ENCODE data around the gene TNFSF18. TPM values are rescaled to one million over a fixed set of nuclear protein-coding genes. Genes with fewer than 3 reads are reported as not detected.

TNFSF18 gene
- total and polyA plus RNA-seq, 4 donors, result 0.04 to 1.2 (median 0.06) TPM; not detected in 1

DNA sequence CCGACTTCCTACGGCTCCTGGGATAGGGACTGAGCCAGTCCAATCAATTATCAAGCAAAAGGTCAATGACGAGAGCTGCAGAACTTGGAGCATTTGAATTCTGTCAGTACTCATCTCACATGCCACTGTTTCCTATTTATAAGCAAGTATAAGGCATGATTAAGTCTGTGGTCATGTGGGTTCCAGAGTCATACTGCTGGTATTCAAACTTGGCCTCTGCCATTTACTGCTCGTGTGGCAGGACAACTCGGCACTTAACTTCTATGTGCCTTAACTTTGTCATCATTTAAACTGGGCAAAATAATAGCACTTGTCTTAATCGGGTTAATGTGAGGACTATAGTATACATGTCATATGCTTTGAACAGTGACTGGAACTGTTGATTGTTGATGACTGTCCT is 44.9 kb upstream of the TNFSF18 start:
- 81 to 85% methylated on average over 6 of the region's 6 CpGs for WGBS, 2 donors
- Histone ChIP-seq H3K9me3 (ENCODE audit: control insufficient read depth in 4 of 4, insufficient read depth in 3 of 4, low read length in 3 of 4) (no peaks in the 10 kb centered on the region), H3K4me3 (no peak overlapping the region), H3K36me3 (ENCODE audit: control insufficient read depth in 4 of 4, insufficient read depth in 4 of 4, low read length in 4 of 4) (no peaks in the 10 kb centered on the region), H3K9ac (ENCODE audit: insufficient read depth in 1 of 2, low read length in 2 of 2) (no peak overlapping the region), H3K27me3 (ENCODE audit: control insufficient read depth in 3 of 3, insufficient read depth in 3 of 3, low read length in 2 of 3) (no peaks in the 10 kb centered on the region), H3K27ac (ENCODE audit: low read depth in 1 of 2, low read length in 1 of 2) (no peak overlapping the region), H3K4me1 (ENCODE audit: control insufficient read depth in 5 of 5, insufficient read depth in 5 of 5, low read length in 5 of 5) (no peaks in the 10 kb centered on the region)
- DNase-seq (no peak), ATAC-seq (ENCODE audit: insufficient read depth, low FRiP score) (no peak)
- TF ChIP-seq, protein P1, sequence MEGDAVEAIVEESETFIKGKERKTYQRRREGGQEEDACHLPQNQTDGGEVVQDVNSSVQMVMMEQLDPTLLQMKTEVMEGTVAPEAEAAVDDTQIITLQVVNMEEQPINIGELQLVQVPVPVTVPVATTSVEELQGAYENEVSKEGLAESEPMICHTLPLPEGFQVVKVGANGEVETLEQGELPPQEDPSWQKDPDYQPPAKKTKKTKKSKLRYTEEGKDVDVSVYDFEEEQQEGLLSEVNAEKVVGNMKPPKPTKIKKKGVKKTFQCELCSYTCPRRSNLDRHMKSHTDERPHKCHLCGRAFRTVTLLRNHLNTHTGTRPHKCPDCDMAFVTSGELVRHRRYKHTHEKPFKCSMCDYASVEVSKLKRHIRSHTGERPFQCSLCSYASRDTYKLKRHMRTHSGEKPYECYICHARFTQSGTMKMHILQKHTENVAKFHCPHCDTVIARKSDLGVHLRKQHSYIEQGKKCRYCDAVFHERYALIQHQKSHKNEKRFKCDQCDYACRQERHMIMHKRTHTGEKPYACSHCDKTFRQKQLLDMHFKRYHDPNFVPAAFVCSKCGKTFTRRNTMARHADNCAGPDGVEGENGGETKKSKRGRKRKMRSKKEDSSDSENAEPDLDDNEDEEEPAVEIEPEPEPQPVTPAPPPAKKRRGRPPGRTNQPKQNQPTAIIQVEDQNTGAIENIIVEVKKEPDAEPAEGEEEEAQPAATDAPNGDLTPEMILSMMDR (IDR thresholded peaks at IDR 0.05; ENCODE audit: control extremely low read depth, extremely low read depth), result no peak

DNA sequence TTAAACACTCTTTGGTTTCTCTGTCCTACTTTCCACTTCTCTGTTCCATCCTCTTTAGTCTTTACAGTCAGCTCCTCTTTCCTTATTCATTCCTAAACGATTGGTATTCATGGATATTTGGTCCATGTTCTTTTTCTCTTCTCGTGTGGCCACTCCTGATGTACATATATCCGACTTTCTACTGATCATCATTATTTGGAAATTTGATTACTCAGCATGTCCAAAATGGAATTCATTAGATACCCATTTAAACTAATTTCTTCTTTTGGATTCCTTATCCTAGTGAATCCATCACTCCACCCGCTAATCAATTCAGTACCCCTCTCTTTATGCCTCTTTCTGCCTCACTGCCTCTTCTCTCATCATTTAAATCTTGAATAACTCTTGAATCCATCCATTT is 43.8 kb upstream of the TNFSF18 start:
- Histone ChIP-seq H3K4me3 (no peak overlapping the region), H3K9me3 (ENCODE audit: control insufficient read depth in 4 of 4, insufficient read depth in 3 of 4, low read length in 3 of 4) (no peaks in the 10 kb centered on the region), H3K27me3 (ENCODE audit: control insufficient read depth in 3 of 3, insufficient read depth in 3 of 3, low read length in 2 of 3) (no peaks in the 10 kb centered on the region), H3K27ac (ENCODE audit: low read depth in 1 of 2, low read length in 1 of 2) (no peak overlapping the region), H3K4me1 (ENCODE audit: control insufficient read depth in 5 of 5, insufficient read depth in 5 of 5, low read length in 5 of 5) (no peaks in the 10 kb centered on the region), H3K9ac (ENCODE audit: insufficient read depth in 1 of 2, low read length in 2 of 2) (no peak overlapping the region), H3K36me3 (ENCODE audit: control insufficient read depth in 4 of 4, insufficient read depth in 4 of 4, low read length in 4 of 4) (no peaks in the 10 kb centered on the region)
- ATAC-seq (ENCODE audit: insufficient read depth, low FRiP score), result no peak
- no peak for DNase-seq
- TF ChIP-seq, protein P1 (IDR thresholded peaks at IDR 0.05; ENCODE audit: control extremely low read depth, extremely low read depth), result no peak
- WGBS, 2 donors, result 94% methylated on average over 4 of the region's 4 CpGs

DNA sequence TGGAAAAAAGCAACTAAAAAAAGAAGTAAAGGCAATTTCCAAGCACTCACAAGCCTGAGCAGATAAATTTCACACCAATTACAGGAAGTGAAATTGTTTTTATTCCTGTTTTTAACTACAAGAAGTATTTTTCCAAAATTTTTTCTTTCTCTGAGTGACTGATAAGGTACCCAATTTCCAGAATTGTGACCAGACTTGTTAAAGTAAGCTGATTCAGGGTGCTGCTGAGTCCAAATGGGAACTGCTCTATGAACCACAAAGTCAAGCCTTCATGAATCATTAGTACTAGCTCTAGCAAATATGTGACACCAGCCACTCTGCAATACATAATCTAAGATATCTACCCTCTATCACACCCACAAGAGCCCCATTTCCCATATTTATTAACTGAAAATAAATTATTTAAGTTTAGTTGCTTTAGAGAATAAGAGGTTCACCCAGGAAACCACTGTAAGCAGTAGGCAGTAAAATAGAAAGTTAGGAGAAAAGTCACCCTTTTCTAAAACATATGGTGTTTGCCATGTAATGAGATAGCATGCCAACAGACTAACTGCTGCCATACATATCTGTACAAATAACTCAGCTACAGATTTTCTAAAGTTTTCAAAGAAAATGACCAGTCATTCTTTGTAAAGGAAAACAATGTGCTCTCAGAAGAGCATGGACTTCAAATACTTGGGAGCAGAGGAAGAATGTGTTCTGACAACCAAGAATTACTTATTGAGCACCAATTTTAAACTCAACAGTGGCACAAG is 43.1 kb upstream of the TNFSF18 start:
- no peak for ATAC-seq (ENCODE audit: insufficient read depth, low FRiP score)

More for the DNA sequence above, 43.1 kb upstream of the TNFSF18 start:
- Histone ChIP-seq H3K4me1 (ENCODE audit: control insufficient read depth in 5 of 5, insufficient read depth in 5 of 5, low read length in 5 of 5) (no peaks in the 10 kb centered on the region), H3K36me3 (ENCODE audit: control insufficient read depth in 4 of 4, insufficient read depth in 4 of 4, low read length in 4 of 4) (no peaks in the 10 kb centered on the region), H3K4me3 (no peak overlapping the region), H3K9ac (ENCODE audit: insufficient read depth in 1 of 2, low read length in 2 of 2) (no peak overlapping the region), H3K9me3 (ENCODE audit: control insufficient read depth in 4 of 4, insufficient read depth in 3 of 4, low read length in 3 of 4) (no peaks in the 10 kb centered on the region), H3K27me3 (ENCODE audit: control insufficient read depth in 3 of 3, insufficient read depth in 3 of 3, low read length in 2 of 3) (no peaks in the 10 kb centered on the region), H3K27ac (ENCODE audit: low read depth in 1 of 2, low read length in 1 of 2) (no peak overlapping the region)
- DNase-seq, result no peak
- TF ChIP-seq, protein P1 (IDR thresholded peaks at IDR 0.05; ENCODE audit: control extremely low read depth, extremely low read depth), result no peak
